Stomach smooth muscle (tissue), 2 donors: ENCODE data around the gene TH.
A peak's percentile ranks its signal among the peaks of the same experiment; 100 is the strongest.

Source experiments
- H3K27ac ChIP-seq: one replicate; pipeline ENCODE4 v1.7.0; 2013; ENCODE audit warnings: mild to moderate bottlenecking, low read length, inconsistent platforms
- H3K27me3 ChIP-seq, 2 donors: one replicate each; pipeline ENCODE4 v1.7.0; 2013; ENCODE audit warnings: low read length in 2 of 2; ENCODE audit not compliant: insufficient read depth in 2 of 2, control insufficient read depth in 1 of 2
- H3K36me3 ChIP-seq, 2 donors: one replicate each; pipeline ENCODE4 v1.7.0; 2013; ENCODE audit warnings: low read length in 2 of 2; ENCODE audit not compliant: control insufficient read depth in 2 of 2, insufficient read depth in 2 of 2
- H3K4me1 ChIP-seq: one replicate; pipeline ENCODE4 v1.7.0; 2013; ENCODE audit warnings: low read length; ENCODE audit not compliant: control insufficient read depth, insufficient read depth
- H3K4me3 ChIP-seq, 2 donors: one replicate each; pipeline ENCODE4 v1.7.0; 2013; ENCODE audit warnings: low read length in 2 of 2
- H3K9ac ChIP-seq, 2 donors: one replicate each; pipeline ENCODE4 v1.7.0; 2013; ENCODE audit warnings: low read length in 2 of 2, mild to moderate bottlenecking in 1 of 2
- H3K9me3 ChIP-seq, 2 donors: one replicate each; pipeline ENCODE4 v1.7.0; 2013; ENCODE audit warnings: low read length in 2 of 2; ENCODE audit not compliant: control insufficient read depth in 2 of 2
- donor health status: healthy.
- donor health status: Pancreatic carcinoma.

TH gene

DNA sequence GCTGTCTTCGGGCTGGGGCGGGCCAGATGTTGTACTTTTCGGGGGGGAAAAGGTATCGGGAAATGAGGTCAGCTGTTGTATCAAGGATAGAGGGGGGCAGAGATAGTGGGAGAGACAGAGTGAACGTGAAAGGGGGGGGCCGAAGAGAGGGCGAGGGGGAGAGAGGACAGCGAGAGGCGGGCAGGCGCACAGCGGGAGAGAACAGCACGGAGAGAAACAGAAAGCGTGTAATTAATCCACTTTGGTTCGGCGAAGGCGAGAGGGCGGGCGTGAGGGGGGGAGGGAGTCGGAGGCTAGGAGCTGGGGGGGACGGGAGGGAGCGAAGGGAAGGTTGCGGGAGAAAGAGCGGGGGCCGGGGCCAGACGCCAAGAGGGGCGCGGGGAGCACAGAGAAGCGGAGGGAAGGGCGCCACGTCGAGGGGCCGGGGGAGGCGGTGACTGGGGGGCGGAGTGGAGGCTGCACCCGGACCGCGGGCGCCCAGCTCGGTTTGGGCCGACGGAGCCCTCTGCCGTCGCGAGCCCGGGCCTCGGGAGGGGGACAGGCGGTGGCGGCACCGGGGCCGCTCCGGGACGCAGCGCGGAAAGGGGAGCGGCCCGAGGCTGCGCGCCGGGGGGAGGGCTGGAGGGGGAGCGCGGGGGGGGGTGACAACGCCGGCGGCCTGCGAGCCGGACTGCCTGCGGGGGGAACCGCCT, 33.0 kb downstream of the TH start:
- peaks cover 22% of the 10 kb centered on the region for H3K4me1 ChIP-seq
- H3K36me3 ChIP-seq, result no peaks in the 10 kb centered on the region
- no peaks in the 10 kb centered on the region for H3K9me3 ChIP-seq
- H3K4me3 ChIP-seq, result peak overlapping the region; percentile 40 to 63
- H3K27me3 ChIP-seq, result peaks cover 40 to 63% of the 10 kb centered on the region in 2 donors
- H3K9ac ChIP-seq, result no peak overlapping the region
- H3K27ac ChIP-seq, result no peak overlapping the region

- Histone ChIP-seq H3K9me3 (no peaks in the 10 kb centered on the region), H3K27me3 (peaks cover 43 to 63% of the 10 kb centered on the region in 2 donors), H3K36me3 (no peaks in the 10 kb centered on the region), H3K4me1 (peaks cover 22% of the 10 kb centered on the region), H3K27ac (no peak overlapping the region), H3K9ac (no peak overlapping the region), H3K4me3 (peak overlapping the region; percentile 40 to 63)
Measured at GRCh38 chr11:2138068-2138430, 33.6 kb downstream of the TH start.

DNA sequence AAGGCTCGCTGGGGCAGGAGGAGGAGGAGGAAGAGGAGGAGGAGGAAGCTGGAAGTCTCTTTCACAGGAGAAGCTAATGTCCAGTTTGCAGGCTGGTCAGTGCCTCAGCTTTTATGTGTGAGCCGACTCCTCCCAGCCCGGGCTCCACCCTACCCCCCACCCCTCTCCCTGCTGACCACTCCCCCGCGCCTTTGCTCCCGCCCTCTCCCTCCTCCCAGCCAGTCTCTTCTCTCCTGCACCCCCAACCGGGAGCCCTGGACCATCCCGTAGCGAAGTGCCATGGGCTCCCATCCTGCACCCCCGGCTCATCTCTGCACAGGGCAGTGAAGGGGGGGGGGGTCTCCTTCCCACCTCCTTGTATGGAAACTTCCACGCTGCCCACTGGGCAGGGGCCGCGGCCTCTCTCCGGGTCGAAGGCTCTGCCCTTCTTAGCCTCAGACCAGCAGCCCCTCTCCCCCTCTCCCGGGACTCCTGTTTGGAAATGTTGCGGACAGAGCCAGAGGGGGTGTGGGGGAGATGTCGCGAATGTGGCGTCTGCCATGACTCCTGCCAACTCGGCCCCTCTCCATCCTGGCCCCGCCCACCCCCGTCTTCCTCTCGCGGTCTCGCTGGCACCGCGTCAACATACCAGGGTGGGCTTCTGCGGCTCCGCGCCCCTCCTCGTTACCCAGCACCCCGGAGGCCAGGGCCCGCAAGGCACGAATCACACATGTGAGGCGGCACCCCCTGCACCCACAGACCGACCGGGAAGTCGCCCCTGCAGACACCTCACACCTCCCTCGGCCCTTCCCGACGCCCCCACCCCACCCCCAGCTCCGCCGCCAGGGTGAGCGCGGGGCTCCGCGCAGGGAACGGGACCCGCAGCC, 34.2 kb downstream of the TH start:
- H3K9me3 ChIP-seq, result no peaks in the 10 kb centered on the region
- H3K36me3 ChIP-seq, result no peaks in the 10 kb centered on the region
- H3K27ac ChIP-seq, result no peak overlapping the region
- peaks cover 38 to 57% of the 10 kb centered on the region in 2 donors for H3K27me3 ChIP-seq
- H3K4me1 ChIP-seq, result peaks cover 22% of the 10 kb centered on the region
- H3K4me3 ChIP-seq, result peak overlapping the region in 1 of 2 donors; percentile 63
- no peak overlapping the region for H3K9ac ChIP-seq

DNA sequence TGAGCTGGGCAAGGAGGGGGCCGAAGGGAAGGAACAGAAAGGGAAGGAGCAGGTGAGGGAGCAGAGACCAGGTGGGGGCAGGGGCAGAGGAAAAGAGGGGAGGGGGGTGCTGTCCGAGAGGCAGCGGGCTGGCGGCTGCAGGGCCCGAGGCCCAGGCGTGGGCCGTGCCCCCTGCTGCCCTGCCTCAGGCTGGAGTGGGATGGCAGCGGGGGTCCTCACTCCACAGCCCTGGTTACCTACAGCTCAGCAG, 34.7 kb downstream of the TH start:
- Histone ChIP-seq H3K27ac (no peak overlapping the region), H3K9ac (no peak overlapping the region), H3K4me1 (peaks cover 22% of the 10 kb centered on the region), H3K27me3 (peaks cover 36 to 51% of the 10 kb centered on the region in 2 donors), H3K9me3 (no peaks in the 10 kb centered on the region), H3K36me3 (no peaks in the 10 kb centered on the region), H3K4me3 (no peak overlapping the region)

DNA sequence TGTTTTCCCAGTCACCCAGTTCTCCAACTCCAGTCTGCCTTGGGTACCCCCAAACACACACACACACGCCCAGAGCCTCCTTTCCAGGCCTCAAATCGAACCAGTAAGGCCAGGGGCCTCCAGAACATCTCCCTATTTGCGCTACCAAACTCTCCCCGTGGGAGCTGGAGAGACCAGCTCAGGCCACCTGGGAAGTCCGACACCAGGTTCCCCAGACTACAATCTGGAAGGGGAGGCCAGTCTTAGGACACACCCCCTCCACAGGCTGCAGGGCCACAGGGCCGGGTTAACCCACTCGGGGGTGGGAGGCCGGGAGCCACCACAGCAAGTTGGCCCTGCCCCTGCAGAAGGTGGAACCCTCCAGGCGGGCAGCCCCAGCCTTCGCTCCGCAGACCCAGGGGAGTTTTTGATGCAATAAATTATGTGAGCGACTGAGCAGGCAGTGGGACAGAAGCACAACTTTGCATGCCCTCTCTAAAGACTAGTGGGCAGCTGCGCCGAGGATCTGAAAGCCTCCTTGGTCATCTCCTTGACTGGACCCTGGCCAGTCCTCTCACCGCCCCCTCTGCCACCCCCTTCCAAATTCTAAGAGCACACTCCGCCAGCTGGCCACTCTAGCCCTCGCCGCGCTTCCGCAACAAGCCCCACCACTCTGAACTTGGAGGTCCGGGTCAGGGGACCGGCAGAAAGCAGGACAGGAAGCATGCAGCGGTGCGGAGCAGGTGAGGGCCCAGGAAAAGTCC, 35.2 kb downstream of the TH start:
- H3K36me3 ChIP-seq, result no peaks in the 10 kb centered on the region
- H3K27me3 ChIP-seq, result peaks cover 34 to 50% of the 10 kb centered on the region in 2 donors
- H3K4me3 ChIP-seq, result no peak overlapping the region
- no peaks in the 10 kb centered on the region for H3K9me3 ChIP-seq
- no peak overlapping the region for H3K9ac ChIP-seq
- peaks cover 22% of the 10 kb centered on the region for H3K4me1 ChIP-seq
- H3K27ac ChIP-seq, result no peak overlapping the region

GRCh38 chr11:2135648-2136201, 35.9 kb downstream of the TH start:
- H3K9ac ChIP-seq, result no peak overlapping the region
- peaks cover 21% of the 10 kb centered on the region for H3K4me1 ChIP-seq
- no peak overlapping the region for H3K4me3 ChIP-seq
- H3K27ac ChIP-seq, result no peak overlapping the region
- H3K27me3 ChIP-seq, result peaks cover 28 to 44% of the 10 kb centered on the region in 2 donors
- no peaks in the 10 kb centered on the region for H3K36me3 ChIP-seq
- no peaks in the 10 kb centered on the region for H3K9me3 ChIP-seq

GRCh38 chr11:2135018-2135569, 36.5 kb downstream of the TH start:
- Histone ChIP-seq H3K9me3 (no peaks in the 10 kb centered on the region), H3K27me3 (peaks cover 26 to 38% of the 10 kb centered on the region in 2 donors), H3K9ac (no peak overlapping the region), H3K27ac (no peak overlapping the region), H3K36me3 (no peaks in the 10 kb centered on the region), H3K4me3 (no peak overlapping the region), H3K4me1 (peaks cover 16% of the 10 kb centered on the region)

DNA sequence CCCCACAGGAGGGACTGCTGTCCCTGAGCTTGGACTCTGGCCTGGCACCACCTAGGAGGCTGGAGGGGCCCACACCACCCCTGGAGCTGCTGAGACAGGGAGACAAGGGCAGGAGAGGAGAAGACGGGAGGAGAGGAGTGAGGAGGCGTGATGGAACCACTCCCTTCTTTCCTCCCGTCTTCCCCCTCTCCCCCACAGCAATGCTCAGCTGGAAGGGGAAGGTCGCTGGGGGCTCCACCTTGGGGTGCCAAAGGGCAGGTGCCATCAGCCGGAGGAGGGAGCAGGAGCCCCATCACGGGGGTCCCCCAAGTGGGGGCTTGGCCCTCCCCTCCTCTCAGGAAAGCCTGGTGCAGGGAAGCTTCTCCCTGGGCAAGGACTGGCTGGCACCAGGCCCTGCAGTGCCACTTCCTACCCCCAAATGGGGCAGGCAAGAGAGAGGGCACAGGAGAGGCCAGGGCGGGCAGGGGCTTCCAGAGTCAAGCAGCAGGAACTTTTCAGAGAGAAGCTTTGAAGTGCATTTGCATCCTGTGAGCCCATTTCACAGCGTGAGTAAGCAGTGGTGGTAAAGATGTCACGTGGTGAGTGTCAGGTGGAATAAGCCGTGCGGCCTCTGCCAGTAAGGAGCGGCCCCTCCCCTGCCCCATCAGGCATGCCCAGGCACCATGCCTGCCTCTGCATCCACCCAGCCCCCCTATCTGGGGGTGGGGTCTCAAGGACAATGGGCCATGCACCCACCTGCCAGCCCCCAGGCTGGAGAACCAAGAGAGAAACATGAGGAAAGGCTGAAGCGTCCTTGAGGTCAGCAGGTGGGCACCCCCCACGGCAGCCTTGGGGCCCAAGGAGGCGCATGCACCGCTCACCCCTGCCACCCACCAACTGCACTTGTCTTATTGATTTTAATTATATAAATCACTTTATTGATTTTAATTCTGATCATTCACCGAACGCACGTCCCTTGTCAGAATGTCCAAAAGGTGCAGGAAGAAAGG, 37.3 kb downstream of the TH start:
- no peaks in the 10 kb centered on the region for H3K9me3 ChIP-seq
- no peak overlapping the region for H3K27ac ChIP-seq
- peaks cover 11% of the 10 kb centered on the region for H3K4me1 ChIP-seq
- peaks cover 29 to 31% of the 10 kb centered on the region in 2 donors for H3K27me3 ChIP-seq
- H3K9ac ChIP-seq, result no peak overlapping the region
- H3K36me3 ChIP-seq, result no peaks in the 10 kb centered on the region
- no peak overlapping the region for H3K4me3 ChIP-seq

DNA sequence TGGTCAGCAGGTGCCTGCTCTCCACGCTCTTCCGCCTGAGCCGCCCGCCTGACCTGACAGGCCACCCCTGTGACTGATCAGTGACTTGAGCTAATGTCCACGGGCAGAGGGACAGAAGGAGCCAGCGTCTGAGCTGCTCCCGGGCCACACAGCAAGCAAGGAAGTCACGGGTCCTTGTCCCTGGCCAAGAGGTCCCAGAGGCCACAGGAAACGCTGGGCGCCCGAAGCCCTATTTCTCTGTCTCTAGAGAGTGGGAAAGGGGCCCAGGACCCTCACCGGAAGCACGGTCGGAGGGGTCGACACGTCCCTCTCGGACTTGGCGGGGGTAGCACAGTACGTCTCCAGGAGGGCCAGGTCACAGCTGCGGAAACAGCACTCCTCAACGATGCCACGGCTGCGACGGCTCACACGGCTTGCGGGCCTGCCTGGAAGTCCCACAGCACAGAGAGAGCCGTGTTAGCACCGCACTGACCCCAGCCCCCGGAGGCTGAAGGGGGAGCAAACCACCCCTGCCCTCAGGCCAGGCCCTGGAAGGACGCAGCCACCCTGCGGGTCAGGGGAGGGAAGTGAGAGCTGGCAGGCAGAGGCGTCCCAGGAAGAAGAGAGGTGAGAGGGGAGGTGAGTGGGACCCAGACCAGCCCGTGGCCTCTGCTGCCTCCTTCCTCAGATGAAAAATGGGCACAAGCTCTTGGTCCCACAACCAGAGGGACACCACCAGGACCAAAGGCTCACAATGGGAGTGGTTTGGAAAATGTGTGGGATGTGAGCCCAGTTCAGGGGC, 38.2 kb downstream of the TH start:
- Histone ChIP-seq H3K9me3 (no peaks in the 10 kb centered on the region), H3K27me3 (peaks cover 27 to 30% of the 10 kb centered on the region in 2 donors), H3K9ac (no peak overlapping the region), H3K4me3 (no peak overlapping the region), H3K27ac (no peak overlapping the region), H3K36me3 (no peaks in the 10 kb centered on the region), H3K4me1 (peaks cover 11% of the 10 kb centered on the region)
